Fibroblast of lung (primary cell): Measurements from ENCODE around the gene ZNF521.

Experiments used
- EZH2 ChIP-seq: IDR thresholded peaks from 2 replicates; pipeline ENCODE4 v1.5.1; 2012; ENCODE audit warnings: low read length, control low read depth, mild to moderate bottlenecking; ENCODE audit errors: missing control alignments
- TF ChIP-seq, protein P1 (sequence below), 2 donors: IDR thresholded peaks in 1 of 2; conservative IDR thresholded peaks in 1 of 2; 1 replicate in 1 of 2; 2 replicates in 1 of 2; pipeline ENCODE4 v1.5.1; 2011 to 2012; ENCODE audit warnings: low read length in 2 of 2, control low read depth in 1 of 2, inconsistent platforms in 1 of 2, low read depth in 1 of 2, mild to moderate bottlenecking in 1 of 2

DNA sequence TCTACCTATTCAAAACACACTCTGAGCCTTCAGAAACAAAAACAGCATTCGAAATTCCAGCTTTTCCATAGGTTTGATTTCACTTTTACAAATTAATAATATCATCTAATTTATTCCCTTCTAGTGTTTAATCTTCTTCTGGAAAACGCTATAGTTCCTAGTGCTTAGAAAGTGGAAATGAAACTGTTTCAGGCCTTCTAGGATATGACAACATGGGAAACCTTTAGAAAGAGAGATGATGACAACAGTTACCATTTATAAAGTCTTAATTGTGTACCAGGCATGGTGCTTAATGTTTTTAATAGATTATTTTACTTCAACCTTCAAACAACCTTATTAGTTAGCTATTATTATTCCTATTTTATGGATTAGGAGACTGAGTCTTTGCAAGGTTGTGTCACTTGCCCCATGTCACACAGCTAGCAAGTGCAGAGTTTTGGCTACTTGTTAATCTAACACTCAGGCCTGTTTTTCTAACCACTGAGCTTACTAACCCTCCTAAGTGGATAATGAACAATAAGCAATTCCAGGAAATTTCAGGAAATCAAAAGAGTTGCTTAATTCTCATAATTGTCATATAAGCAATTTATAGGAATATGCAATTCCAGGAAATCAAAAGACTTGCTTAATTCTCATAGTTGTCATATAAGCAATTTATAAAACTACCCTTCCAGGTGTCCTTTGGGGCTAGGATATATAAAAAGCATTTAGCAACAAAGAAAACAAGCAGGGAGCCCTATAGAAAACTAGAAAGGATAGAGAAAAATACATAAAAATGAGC lies 206.0 kb downstream of the ZNF521 start:
- no peak for TF ChIP-seq EZH2
- TF ChIP-seq, protein P1, sequence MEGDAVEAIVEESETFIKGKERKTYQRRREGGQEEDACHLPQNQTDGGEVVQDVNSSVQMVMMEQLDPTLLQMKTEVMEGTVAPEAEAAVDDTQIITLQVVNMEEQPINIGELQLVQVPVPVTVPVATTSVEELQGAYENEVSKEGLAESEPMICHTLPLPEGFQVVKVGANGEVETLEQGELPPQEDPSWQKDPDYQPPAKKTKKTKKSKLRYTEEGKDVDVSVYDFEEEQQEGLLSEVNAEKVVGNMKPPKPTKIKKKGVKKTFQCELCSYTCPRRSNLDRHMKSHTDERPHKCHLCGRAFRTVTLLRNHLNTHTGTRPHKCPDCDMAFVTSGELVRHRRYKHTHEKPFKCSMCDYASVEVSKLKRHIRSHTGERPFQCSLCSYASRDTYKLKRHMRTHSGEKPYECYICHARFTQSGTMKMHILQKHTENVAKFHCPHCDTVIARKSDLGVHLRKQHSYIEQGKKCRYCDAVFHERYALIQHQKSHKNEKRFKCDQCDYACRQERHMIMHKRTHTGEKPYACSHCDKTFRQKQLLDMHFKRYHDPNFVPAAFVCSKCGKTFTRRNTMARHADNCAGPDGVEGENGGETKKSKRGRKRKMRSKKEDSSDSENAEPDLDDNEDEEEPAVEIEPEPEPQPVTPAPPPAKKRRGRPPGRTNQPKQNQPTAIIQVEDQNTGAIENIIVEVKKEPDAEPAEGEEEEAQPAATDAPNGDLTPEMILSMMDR (conservative IDR thresholded peaks at IDR 0.05 in 1 of 2, IDR thresholded peaks at IDR 0.05 in 1 of 2; ENCODE audit: low read depth in 1 of 2, low read length in 2 of 2), result no peak
